ENCODE data around the gene CHD2.
A peak's percentile ranks its signal among the peaks of the same experiment; 100 is the strongest.
"Not testable (repeated sequence)": the region's sequence is repeated elsewhere in the genome, so short reads cannot be mapped to it uniquely, and the experiment has no call there.

CHD2 gene

GRCh38 chr15:92906563-92907081, 6.5 kb downstream of the CHD2 start:
- peak; percentile 67 for DNase-seq

GRCh38 chr15:92907229-92907628, 7.1 kb downstream of the CHD2 start:
- DNase-seq, result no peak

DNA sequence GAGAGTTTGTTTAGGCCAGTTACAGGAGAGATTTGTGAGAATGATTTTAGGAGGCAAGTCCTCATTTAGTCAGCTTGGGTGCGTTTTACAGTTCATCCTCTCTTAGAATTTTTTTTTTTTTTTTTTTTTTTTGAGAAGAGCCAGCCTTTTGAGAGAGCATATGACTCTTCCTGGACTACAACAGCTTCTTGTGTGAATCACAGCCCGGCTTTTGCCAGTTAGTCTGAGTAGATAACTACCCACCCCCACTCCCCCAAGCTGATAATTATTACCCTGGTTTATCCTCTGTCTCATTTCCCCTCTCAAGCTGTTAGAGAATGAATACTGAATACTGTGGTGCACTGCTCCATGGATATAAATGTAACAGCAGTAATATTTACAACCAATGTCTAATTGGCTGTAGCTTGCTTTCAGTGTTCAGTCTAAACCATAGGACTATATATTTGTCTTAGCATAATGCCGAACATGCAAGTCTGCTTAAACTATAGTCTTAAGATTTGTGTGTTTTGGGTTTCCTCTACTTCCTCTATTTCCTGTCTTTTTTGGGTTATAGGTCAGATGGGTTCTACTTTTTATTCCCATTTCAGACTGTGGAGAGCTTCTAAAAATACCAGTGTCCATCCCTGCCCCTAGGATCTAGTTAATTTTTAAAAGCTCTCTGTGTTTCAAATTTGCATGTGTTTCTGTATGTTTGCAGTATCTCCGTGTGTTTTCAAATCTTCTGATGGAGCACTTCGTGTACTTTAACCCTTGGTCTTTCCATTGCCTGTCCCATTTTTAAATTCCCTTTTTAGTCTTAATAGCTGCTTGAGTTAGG, 8.0 kb downstream of the CHD2 start:
- DNase-seq, result peak; percentile 38

DNA sequence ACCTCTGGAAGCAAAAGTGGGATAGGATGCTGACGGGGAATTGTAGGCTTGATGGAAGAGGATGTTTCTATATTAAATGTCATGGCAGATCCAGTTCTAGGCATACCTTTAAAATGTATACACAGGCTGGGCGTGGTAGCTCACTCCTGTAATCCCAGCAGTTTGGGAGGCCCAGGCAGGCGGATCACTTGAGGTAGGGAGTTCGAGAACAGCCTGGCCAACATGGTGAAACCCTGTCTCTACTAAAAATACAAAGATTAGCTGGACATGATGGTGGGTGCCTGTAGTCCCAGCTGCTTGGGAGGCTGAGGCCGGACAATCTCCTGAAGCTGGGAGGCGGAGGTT, 8.6 kb downstream of the CHD2 start:
- no peak for DNase-seq

DNA sequence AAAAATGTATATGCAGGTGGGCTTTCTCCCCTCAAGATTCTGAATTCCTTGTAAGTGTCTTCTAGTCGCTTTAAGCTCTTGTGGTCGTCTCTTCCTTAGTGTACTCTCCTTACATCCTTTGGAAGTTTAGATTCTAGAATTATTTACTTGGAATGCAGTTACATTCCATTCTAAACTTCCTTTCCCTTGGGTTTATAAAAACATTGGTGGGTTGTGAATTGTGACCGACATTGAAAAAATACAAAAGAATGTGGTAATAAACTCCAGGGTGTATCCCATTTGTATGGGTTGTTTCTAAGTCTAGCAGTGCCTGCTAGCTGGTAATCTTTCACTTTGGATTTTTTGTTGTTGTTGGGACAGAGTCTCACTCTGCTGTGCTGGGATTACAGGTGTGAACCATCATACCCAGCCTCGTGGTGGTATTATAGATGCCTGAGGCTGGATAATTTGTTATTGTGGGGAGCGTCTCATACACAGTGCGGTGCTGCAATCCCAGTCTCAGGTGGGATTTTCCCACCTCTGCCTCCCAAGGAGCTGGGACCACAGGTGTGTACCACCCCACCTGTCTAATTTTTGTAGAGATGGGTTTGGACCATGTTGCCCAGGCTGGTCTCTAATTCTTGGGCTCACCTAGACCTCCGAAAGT, 9.1 kb downstream of the CHD2 start:
- DNase-seq, result no peak

DNA sequence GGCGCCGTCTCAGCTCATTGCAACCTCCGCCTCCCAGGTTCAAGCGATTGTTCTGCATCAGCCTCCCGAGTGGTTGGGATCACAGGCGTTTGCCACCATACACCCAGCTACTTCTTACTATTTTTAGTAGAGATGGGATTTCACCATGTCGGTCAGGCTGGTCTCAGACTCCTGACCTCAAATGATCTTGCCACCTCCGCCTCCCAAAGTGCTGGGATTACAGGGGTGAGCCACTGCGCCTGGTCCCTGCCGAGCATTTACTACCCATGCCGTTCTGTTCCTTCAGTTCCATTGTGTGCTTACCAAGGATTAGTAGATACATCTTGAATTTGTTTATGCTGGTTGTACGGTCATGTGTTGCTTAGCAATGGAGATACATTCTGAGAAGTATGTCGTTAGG, 10.3 kb downstream of the CHD2 start:
- DNase-seq, result no peak

DNA sequence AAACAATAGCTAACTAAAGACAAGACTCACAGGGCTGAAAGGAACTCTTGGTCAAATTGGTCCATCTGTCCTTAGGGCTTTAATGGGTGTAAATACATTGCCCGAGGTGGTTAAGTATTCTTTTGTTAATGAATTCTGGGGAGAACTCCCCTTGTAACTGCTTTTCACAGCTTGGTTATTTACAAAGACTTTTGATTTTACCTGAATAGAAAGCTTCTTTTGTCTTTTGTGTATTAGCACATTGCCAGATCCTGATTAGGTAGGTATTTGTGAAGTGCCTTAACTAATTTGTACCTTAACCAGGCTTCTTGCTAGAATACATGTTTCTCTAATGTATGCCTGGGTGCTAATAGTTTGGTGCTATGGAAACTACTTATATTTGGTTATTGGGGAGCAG, 14.0 kb downstream of the CHD2 start:
- no peak for DNase-seq

- DNase-seq, result no peak
Observed at GRCh38 chr15:92914768-92915221, 14.7 kb downstream of the CHD2 start.

DNA sequence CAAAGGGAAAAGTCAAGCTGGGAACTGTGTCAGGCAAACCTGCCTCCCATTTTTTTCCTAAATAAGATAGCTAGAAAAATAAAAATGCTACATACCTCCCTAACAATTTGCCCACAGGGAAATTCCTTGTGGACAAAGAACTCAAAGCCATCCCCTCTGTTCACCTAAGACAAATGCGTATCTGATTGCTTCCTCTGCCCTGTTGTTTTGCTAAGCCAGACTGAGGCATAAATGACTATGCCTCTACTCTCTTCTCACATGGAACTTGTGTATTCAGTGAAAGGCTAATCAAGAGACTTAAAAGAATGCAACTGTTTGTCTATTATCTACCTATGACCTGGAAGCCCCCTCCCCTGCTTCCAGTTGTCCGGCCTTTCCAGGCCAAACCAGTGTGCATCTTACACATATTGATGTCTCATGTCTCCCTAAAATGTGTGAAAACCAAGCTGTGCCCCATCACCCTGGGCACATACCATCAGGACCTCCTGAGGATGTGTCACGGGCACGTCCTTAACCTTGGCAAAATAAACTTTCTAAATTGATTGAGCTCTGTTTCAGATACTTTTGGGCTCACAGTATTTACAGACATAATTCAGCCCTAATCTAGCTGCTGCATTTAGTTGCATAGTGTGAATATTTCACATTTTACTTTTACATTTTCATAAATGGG, 15.8 kb downstream of the CHD2 start:
- no peak for DNase-seq

- DNase-seq, result peak; percentile 98
Observed at GRCh38 chr15:92917598-92918407, 17.7 kb downstream of the CHD2 start.

DNA sequence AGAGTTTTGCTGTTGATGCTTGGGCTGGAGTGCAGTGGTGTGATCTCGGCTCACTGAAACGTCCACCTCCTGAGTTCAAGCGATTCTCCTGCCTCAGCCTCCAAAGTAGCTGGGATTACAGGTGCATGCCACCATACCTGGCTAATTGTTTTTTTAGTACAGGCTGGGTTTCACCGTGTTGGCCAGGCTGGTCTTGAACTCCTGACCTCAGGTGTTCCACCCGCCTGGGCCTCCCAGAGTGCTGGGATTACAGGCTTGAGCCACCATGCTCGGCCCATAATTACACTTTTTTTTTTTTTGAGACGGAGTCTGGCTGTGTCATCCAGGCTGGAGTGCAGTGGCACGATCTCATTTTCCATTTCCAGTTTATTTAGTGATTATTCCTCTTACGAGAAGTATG, 18.8 kb downstream of the CHD2 start:
- not testable (repeated sequence) for DNase-seq

GRCh38 chr15:92920595-92921161, 20.6 kb downstream of the CHD2 start:
- DNase-seq, result no peak

DNA sequence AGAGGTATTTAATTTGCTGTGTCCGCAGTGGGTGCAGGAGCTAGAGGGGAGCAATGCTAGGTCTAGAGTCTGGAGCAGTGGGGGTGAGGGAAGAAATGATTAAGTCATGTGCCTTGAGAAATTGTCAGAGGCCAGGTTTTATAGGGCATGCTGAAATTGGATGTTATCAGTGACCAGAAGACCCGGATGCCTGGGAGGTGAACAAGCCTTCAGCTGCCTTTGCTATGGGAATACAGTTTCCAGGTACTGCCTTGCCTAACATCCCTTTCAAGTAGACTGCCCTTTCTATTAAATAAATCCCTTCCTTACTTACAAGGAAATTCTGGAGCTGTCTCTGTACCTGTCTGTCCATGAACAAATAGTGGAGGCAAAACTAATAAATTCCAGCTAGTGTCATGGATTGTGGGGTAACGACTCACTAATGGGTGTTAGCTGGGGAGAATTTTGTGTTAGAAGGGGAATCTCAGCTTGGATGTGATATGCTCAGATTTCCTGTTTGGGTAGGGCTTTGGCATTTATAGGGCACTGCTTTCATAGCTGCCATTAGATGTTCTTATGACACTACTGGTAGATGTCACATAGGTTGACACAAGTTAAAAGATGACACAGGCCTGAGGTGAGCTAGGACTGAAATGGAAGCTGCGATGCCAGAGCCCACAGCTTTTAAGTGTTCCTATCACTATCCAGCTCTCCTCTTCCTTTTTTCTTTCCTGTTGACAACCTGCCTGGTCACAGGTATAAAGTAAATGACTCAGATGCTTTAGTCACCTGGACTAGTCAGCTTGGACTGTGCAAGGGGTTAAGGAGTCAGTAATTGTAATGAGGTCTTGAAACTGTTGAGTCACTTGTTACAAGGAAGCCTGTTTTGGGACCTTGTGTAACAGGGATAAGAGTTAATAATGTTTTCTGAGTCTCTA, 21.3 kb downstream of the CHD2 start:
- DNase-seq, result peak; percentile 23

DNA sequence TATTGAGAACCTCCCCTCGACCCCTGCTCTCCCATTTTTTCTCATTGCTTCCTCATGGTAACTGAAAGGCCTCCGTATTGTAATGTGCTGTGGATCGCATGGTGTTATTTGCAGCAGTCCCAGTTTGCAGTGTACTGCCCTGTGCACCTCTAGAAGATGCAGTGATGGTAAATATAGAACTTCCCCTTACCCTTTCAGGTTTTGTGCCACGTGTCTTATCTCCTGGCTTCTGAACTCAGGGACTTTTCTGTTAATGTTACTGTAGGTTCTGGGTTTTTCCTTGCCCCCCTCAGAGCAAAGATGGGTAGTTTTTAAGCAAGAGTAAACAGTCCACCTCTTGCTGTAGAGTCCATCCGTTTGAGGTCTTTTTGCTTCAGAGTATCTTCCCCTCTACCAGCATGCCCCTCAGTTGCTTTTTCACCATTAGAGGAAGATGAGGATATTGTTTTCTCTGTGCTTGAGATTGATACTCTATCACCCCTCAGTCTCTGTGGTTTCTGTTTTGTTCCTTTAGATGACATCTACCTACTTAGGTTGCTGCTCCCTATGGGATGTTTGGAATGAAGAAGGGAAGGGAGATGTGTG, 22.4 kb downstream of the CHD2 start:
- no peak for DNase-seq

DNA sequence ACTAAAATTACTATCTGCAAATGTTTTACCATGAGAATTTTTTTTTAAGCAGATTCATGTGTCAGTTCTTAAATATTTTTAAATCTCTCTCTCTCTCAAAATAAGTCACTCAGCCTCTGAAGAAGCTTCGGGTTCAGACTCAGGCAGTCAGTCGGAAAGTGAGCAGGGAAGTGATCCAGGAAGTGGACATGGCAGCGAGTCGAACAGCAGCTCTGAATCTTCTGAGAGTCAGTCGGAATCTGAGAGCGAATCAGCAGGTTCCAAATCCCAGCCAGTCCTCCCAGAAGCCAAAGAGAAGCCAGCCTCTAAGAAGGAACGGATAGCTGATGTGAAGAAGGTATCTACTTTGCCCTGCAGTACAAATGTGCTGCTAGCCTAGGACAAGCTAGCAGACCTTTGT, 24.1 kb downstream of the CHD2 start:
- DNase-seq, result no peak

- DNase-seq, result no peak
Observed at GRCh38 chr15:92925454-92925853, 25.3 kb downstream of the CHD2 start.

DNA sequence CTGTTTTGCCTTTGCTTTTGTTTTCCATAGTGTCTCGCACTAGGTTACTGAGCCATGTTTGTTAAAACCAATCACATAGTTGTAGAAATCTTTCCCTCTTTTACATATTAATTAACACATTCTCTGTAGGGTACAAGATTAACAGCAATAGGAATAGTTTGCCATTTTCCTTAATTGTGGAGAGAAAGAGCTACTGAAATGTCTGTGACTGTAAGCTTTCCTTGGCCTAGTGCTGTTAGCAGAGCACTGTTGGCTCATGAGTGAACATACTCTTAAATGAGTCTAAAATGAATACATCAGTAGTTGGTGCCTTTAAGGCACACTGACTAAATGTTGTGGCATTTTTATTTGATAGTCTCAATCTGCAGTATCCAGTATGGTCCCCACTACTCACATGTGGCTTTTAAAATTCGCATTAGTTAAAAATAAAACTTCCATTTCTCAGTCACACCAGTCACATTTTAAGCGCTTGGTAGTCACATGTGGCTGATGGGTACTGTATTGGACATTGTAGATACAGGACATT, 28.2 kb downstream of the CHD2 start:
- DNase-seq, result no peak

GRCh38 chr15:92929002-92929401, 28.9 kb downstream of the CHD2 start:
- DNase-seq, result no peak

- no peak for DNase-seq
Observed at GRCh38 chr15:92930054-92930621, 30.0 kb downstream of the CHD2 start.

DNA sequence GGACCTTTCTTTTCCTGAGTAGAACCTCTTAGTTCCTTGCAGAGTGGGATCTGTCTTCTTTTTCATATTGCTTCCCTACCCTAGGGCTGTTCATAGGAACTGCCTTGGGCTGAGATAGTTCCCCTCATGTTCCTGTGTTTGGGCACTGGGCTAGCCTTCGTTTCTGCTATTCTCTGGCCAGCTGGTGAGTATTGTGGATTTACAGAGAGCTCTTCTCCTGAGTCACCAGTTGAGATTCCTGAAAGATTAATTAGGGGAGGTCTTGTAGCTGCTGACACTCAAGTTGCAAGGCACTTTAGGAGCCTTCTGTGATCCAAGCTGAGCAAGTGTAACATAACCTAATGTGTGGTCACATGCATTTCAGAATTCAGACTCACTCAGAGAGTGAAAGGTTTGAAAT, 30.7 kb downstream of the CHD2 start:
- no peak for DNase-seq

Measured in RPMI8226 (cell line).